C4-2B (cell line): ENCODE data around the gene SELENOW.

Source experiments
- CTCF ChIP-seq: fragments of 450-650 bp; conservative IDR thresholded peaks from 2 replicates; pipeline ENCODE4 v1.5.1; 2017; ENCODE audit warnings: mild to moderate bottlenecking
- ZFX ChIP-seq: fragments of 450-650 bp; IDR thresholded peaks from 2 replicates; pipeline ENCODE4 v1.6.1; 2017

- TF ChIP-seq CTCF (no peak), ZFX (no peak)
Measured at GRCh38 chr19:47730910-47731309, 47.6 kb upstream of the SELENOW start.
